Measurements from ENCODE around the gene GAS5.
"Not testable (repeated sequence)": the region's sequence is repeated elsewhere in the genome, so short reads cannot be mapped to it uniquely, and the experiment has no call there.

The GAS5 gene

GRCh38 chr1:173867753-173868265 is at the start of gene GAS5:
Gene GAS5, minus strand, starts transcription at chr1:173867989.
- peak; percentile 94 to 98 for DNase-seq (ENCODE audit: low read depth in 2 of 2)

- DNase-seq (ENCODE audit: low read depth in 2 of 2): no peak
These were observed 49.4 kb upstream of the GAS5 start, which contains the start of gene SERPINC1 for GRCh38 chr1:173917149-173917548. Gene SERPINC1, minus strand, starts transcription at chr1:173917327. Its CDS starts 68 bp downstream, at chr1:173917259.

GRCh38 chr1:173916667-173917066 is 48.9 kb upstream of the GAS5 start:
- no peak for DNase-seq (ENCODE audit: low read depth in 2 of 2)

DNA sequence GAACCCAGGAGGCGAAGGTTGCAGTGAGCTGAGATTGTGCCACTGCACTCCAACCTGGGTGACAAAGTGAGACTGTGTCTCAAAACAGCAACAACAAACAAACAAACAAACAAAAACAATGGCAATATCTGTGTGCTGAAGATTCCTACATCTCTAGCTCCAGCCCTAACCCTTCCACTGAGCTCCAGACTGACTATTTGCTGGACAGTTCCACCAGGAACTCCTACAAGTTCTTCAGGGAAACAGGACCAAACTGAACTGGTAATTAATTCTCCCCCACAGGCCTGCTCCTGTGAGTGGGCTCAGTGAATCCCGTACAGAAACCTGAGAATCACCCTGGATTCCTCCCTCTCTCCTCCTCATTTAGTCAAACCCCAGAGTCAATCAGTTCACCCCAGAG is 47.8 kb upstream of the GAS5 start:
- DNase-seq (ENCODE audit: low read depth in 2 of 2): no peak

DNA sequence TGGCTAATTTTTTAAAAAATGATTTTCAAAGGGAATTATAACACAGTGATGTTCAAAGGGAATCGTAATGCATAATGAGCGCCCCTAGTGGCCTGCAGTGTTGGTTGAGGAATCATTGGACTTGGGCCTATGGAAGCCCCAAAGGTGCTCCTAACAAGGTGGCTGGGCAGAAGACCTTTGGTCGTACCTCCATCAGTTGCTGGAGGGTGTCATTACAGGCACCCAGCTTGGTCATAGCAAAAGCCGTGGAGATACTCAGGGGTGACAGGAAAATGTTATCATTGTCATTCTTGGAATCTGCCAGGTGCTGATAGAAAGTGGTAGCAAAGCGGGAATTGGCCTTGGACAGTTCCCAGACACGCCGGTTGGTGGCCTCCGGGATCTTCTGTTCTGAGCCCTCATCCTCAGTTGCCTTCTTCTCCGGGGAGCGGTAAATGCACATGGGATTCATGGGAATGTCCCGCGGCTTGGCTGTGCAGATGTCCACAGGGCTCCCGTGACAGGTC is 46.6 kb upstream of the GAS5 start:
- peak in 1 of 2 donors; percentile 0 for DNase-seq (ENCODE audit: low read depth in 2 of 2)

DNA sequence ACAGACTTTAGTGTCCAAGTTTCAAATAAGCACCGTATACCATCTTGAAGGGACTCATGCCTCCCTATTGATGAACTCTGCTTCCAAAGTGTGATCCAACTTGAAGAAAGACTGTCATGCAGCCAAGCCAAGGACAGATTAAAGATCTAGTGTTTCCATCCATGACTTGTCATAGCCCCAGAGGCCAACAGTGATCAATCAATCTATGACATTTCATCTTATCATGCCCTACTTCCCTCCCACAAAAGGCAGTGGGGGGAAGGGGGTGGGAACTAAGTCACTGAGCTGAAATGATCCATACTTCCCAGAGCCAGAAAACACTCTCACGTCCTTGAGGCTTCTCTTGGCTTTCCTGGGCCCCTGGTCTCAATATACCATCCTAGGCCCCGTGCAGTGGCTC is 45.3 kb upstream of the GAS5 start:
- no peak for DNase-seq (ENCODE audit: low read depth in 2 of 2)

- DNase-seq (ENCODE audit: low read depth in 2 of 2): no peak
These were observed 36.2 kb upstream of the GAS5 start for GRCh38 chr1:173903827-173904531.

DNA sequence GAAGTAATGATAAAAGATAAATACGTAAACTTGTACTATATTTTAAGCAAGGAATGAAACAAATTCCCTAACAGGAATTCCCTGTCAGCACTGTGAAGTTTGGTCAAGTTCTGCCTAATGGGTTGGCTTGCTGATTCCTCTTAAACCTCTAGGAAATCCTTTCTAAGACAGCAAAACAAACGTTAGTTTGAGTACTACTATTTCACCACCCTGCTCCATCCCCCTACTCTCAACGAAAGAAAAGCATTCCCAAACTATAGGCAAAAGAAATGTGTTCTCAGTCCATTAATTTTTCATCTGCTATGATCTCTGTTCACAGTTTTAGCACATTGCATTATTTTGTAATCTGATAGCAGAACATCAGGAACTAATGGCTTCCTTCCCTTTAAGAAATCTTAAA is 33.2 kb upstream of the GAS5 start:
- no peak for DNase-seq (ENCODE audit: low read depth in 2 of 2)

GRCh38 chr1:173900427-173900826 is 32.6 kb upstream of the GAS5 start:
- DNase-seq (ENCODE audit: low read depth in 2 of 2): no peak

GRCh38 chr1:173894189-173894588 is 26.4 kb upstream of the GAS5 start:
- DNase-seq (ENCODE audit: low read depth in 2 of 2): no peak

DNA sequence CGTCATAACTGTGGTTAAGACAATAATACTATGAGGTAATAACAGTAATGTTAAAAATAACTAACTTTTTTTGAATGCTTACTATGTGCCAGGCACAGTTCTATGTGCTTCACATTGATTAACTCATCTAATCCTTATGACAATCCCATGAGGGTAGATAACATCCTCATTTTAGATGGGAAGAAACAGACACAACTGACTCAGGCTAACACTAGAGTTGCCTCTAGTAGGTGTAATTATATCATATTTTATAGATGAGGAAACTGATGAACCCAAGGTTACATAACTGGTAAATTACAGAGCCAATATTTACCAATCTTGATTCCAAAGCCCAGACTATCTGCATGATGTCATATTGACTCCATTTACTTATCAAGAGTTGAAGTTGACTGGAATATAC is 25.8 kb upstream of the GAS5 start:
- no peak for DNase-seq (ENCODE audit: low read depth in 2 of 2)

GRCh38 chr1:173889885-173890284 is 22.1 kb upstream of the GAS5 start:
- DNase-seq (ENCODE audit: low read depth in 2 of 2): no peak

- no peak for DNase-seq (ENCODE audit: low read depth in 2 of 2)
These were observed 21.0 kb upstream of the GAS5 start for GRCh38 chr1:173888749-173889148.

- no peak for DNase-seq (ENCODE audit: low read depth in 2 of 2)
These were observed 19.8 kb upstream of the GAS5 start for GRCh38 chr1:173887627-173888026.

DNA sequence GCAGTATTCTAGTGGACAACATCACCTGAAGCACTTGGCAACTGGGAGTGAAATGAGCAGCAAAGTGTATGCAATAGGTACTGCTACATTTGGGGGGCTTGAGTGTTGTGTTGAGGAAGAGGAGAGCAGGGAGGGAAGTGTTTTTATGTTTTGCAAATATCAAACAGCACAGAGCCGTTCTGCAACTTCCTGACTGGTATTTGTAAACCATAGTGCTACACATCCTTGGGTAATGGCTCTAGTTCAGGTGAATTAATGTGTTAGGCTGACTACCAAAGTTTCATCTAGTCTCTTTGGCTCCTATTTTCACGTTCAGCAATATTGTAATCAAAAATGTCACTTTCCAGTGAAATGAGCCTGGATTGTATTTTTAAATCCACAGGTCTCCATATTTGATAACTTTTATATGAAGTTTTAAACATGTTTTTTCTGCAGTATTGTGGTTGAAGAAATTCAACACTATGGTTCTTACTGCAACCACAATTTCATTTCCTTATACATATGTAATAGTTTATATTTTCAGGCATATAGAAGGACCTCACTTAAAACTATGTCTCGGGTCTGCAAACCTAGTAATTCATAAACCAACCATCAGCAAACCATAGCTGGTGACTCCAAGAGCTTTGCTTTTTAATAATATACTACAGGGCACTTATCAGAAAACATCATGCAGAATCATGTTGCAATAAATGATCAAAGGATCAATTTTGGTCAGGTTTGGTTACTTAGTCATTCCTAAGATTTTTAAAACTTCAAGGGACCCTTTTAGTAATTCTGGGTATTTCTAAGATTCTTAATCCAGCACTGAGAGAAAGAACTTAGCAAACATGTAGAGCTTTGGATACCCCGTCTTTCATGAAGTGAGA is 19.2 kb upstream of the GAS5 start:
- DNase-seq (ENCODE audit: low read depth in 2 of 2): no peak

DNA sequence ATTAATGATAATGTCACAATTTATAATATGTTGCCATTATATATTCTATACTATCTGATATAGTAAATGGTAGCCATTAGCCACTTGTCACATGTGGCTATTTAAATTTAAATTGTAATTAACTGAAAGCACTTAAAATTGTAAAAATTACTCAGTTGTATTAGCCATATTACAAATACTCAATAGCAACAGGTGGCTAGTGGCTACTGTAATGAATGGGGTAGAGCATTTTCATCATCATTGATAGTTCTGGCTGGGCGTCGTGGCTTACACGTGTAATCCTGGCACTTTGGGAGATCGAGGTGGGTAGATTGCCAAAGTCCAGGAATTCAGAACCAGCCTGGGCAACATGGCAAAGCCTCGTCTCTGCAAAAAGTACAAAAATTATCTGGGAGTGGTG is 16.9 kb upstream of the GAS5 start:
- no peak for DNase-seq (ENCODE audit: low read depth in 2 of 2)

DNA sequence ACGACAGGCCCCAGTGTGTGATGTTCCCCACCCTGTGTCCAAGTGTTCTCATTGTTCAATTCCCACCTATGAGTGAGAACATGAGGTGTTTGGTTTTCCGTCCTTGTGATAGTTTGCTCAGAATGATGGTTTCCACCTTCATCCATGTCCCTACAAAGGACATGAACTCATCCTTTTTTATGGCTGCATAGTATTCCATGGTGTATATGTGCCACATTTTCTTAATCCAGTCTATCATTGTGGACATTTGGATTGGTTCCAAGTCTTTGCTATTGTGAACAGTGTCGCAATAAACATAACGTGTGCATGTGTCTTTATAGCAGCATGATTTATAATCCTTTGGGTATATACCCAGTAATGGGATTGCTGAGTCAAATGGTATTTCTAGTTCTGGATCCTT is 13.3 kb upstream of the GAS5 start:
- DNase-seq (ENCODE audit: low read depth in 2 of 2): not testable (repeated sequence)

- DNase-seq (ENCODE audit: low read depth in 2 of 2): no peak
These were observed 10.5 kb upstream of the GAS5 start for GRCh38 chr1:173878251-173878650.

GRCh38 chr1:173876732-173877131 is 8.9 kb upstream of the GAS5 start:
- DNase-seq (ENCODE audit: low read depth in 2 of 2): no peak

DNA sequence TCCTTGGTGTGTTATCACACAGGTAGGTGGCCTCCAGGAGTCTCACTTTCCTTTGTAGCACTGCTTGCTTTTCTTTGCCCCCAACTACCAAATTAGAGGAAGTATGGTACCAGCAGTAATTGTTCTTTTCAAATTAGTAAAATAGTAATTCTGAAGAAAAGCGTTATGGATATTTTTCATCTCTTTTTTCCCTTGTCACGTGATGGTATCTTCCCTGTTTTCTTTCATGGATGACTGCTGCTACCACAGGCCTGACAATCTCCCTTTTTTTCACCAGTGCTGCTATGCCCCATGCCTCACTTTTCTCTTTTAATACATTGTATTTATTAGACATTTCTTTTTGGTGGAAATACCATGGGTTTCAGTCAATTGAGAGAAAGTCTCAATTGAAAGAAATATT is 3.7 kb upstream of the GAS5 start:
- no peak for DNase-seq (ENCODE audit: low read depth in 2 of 2)

DNA sequence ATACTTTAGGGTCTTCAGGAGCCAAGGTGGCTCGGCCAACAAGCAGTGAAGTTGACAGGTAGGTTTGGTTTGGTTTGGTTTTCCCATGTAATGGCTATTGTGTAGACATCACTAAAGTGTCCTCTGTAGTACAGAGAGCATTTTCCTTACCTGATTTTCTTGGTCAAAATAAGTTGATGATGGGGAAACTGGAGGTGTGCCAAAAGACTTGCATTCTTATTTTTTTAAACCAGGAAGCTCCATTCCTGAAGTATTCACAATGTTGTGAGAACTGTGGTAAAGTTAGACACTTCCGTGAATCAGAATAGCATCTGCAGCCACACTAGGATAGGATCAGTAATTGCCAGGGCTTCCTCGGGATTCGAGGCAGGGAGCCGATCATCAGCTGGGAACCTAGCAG is 3.3 kb upstream of the GAS5 start:
- DNase-seq (ENCODE audit: low read depth in 2 of 2): no peak

DNA sequence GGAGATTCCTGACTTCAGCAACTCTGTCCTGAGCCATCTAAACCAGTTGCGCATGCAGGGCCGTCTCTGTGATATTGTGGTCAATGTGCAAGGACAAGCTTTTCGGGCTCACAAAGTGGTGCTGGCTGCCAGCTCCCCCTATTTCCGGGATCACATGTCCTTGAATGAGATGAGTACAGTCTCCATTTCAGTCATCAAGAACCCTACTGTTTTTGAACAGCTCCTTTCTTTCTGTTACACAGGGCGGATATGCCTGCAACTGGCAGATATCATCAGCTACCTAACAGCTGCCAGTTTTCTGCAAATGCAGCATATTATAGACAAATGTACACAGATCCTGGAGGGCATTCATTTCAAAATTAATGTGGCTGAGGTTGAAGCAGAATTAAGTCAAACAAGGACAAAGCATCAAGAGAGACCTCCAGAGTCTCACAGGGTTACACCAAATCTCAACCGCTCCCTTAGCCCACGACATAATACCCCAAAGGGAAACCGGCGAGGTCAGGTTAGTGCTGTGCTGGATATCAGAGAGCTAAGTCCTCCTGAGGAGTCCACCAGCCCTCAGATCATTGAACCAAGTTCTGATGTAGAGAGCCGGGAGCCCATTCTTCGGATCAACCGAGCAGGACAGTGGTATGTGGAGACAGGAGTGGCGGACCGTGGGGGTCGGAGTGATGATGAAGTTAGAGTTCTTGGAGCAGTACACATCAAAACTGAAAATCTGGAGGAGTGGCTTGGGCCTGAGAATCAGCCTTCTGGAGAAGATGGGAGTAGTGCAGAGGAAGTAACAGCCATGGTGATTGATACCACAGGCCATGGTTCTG is 2.7 kb upstream of the GAS5 start:
- no peak for DNase-seq (ENCODE audit: low read depth in 2 of 2)

Measured in stimulated activated CD8-positive, alpha-beta memory T cell treated with anti-CD3 and anti-CD28 coated beads, Interleukin-2, amount 100 ng/mL, for 1 hour (primary cell).